Gastrocnemius medialis (tissue), 4 donors: ENCODE measurements around the gene SLC12A9. TPM values are rescaled to one million over a fixed set of nuclear protein-coding genes. Genes with fewer than 3 reads are reported as not detected.

ENCODE experiments used
- ATAC-seq, 2 donors: fragments of 150-250 bp; one replicate each; pipeline ENCODE4 v1.9.1; 2016
- DNase-seq, 2 donors: peaks; one replicate each; pipeline ENCODE4 v3.0.0-alpha.2; 2019
- H3K27ac ChIP-seq, 4 donors: fragments of 200-600 bp; sonication (generic); 1 replicate in 1 of 4; 2 replicates in 3 of 4; pipeline ENCODE4 v1.5.1; 2016 to 2018; ENCODE audit warnings: mild to moderate bottlenecking in 2 of 4, moderate library complexity in 1 of 4
- H3K27me3 ChIP-seq, 3 donors: fragments of 200-600 bp; sonication (generic) in 2 of 3; 1 replicate in 1 of 3; 2 replicates in 2 of 3; pipeline versions ENCODE4 v1.5.1 to v1.6.0; 2016 to 2019; ENCODE audit warnings: mild to moderate bottlenecking in 1 of 3, moderate library complexity in 1 of 3
- H3K36me3 ChIP-seq, 2 donors: fragments of 200-600 bp; sonication (generic) in 1 of 2; one replicate each; pipeline ENCODE4 v1.5.1; 2017 to 2018
- H3K4me1 ChIP-seq, 2 donors: fragments of 200-600 bp; sonication (generic) in 1 of 2; one replicate each; pipeline ENCODE4 v1.5.1; 2016 to 2017; ENCODE audit warnings: mild to moderate bottlenecking in 2 of 2
- H3K4me3 ChIP-seq, 4 donors: fragments of 200-600 bp; sonication (generic) in 3 of 4; 1 replicate in 1 of 4; 2 replicates in 3 of 4; pipeline ENCODE4 v1.5.1; 2016 to 2019; ENCODE audit warnings: mild to moderate bottlenecking in 2 of 4
- H3K9me3 ChIP-seq, 3 donors: fragments of 200-600 bp; sonication (generic) in 2 of 3; 1 replicate in 1 of 3; 2 replicates in 2 of 3; pipeline ENCODE4 v1.5.1; 2016 to 2019
- CTCF ChIP-seq, 5 experiments: fragments of 450-650 bp in 3 of 5; fragments of 200-600 bp in 2 of 5; sonication (generic) in 2 of 5; IDR thresholded peaks in 4 of 5; conservative IDR thresholded peaks in 1 of 5; 1 replicate in 4 of 5; 2 replicates in 1 of 5; pipeline ENCODE4 v1.5.1; 2016 to 2019; ENCODE audit warnings: antibody characterized with exemption in 5 of 5, mild to moderate bottlenecking in 3 of 5, moderate library complexity in 3 of 5
- POLR2A ChIP-seq, 2 donors: fragments of 450-650 bp; IDR thresholded peaks; one replicate each; pipeline ENCODE4 v1.6.1; 2017; ENCODE audit warnings: antibody characterized with exemption in 2 of 2, mild to moderate bottlenecking in 2 of 2, moderate library complexity in 2 of 2
- in situ Hi-C, 4 donors: fragments of 200-750 bp; cut with MboI; loops; one replicate each; pipeline versions ENCODE4 v1.15.0 to v1.8.0; 2017; ENCODE audit warnings: low sequenced_read_pairs in 4 of 4
- intact Hi-C: fragments of 100-400 bp; cut with DNase I; formaldehyde crosslinking; loops from one replicate; pipeline ENCODE4 v1.15.1; 2023; ENCODE audit warnings: low total_unique reads
- total RNA-seq, 4 donors: library from RNA; depleted of rRNA; stranded (reverse); fragments of >200 nt; gene quantifications; one replicate each; pipeline versions ENCODE4 v1.1.0 to v1.2.3, GENCODE V29; 2016

SLC12A9 gene
- total RNA-seq, 4 donors from 2014 or later, result 2.5 to 4.3 (median 3.8) TPM

DNA sequence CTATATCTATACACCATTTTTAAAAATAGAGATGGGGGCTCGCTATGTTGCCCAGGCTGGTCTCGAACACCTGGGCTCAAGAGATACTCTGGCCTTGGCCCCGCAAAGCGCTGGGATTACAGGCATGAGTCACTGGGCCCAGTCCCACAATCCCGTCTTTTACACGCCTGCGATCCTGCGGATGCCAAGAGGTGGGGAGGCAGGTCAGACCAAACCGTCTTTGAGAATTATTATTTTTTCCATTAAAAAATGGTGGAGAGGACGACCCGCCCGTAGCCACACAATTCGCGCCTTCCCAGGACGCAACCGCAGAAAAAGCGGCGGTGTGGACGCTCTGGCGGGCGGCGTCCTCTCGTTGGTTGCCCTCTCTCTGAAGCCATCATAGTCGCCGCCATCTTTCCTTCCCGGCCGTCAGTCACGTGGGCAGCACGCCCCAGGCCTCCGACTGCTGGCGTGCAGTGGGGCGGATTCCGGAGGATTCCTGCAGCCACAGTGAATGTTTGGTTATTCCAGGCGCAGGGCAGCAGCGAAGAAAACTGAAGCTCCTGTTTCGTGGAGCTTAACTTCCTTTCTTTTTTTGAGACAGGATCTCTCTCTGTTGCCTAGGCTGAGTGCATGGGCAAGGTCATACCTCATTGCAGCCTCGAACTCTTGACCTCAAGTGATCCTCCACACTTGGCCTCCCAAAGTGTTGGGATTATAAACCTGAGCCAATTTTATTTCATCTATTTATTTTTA lies 15.2 kb upstream of the SLC12A9 start:
- H3K9me3 ChIP-seq, result no peaks in the 10 kb centered on the region
- in situ Hi-C loops, result no loop called here
- intact Hi-C loops, result no loop called here
- peak; percentile 66 to 83 for DNase-seq
- no peaks in the 10 kb centered on the region for H3K27me3 ChIP-seq
- peak; percentile 92 to 98 for ATAC-seq
- TF ChIP-seq POLR2A (IDR thresholded peaks at IDR 0.05) (peak; percentile 13 to 42), CTCF (IDR thresholded peaks at IDR 0.05 in 4 of 5, conservative IDR thresholded peaks at IDR 0.05 in 1 of 5) (no peak)
- H3K36me3 ChIP-seq, result no peaks in the 10 kb centered on the region
- H3K4me1 ChIP-seq, result peaks cover 4 to 5% of the 10 kb centered on the region in 2 donors
- peak overlapping the region; percentile 58 to 62 (median 61) for H3K4me3 ChIP-seq
- peak overlapping the region; percentile 80 to 88 (median 82) for H3K27ac ChIP-seq

DNA sequence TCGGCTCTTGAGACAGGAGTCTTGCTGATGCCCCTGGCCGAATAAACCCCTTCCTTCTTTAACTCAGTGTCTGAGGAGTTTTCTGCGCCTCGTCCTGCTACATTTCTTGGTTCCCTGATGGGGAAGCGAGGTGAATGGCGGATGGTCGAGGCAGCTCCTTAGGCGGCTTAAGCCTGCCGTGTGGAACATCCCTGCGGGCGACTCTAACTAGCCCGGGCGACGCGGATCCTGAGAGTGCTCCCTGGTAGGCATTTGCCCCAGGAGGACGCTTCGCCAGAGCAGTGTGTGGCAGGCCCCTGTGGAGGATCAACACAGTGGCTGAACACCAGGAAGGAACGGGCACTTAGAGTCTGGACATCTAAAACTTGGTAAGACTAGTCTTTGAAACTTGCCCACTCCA lies 13.2 kb upstream of the SLC12A9 start:
- H3K9me3 ChIP-seq, result no peaks in the 10 kb centered on the region
- H3K4me1 ChIP-seq, result peaks cover 4 to 5% of the 10 kb centered on the region in 2 donors
- DNase-seq, result no peak
- H3K27ac ChIP-seq, result no peak overlapping the region
- intact Hi-C loops (no loop called here), in situ Hi-C loops (no loop called here)
- no peak overlapping the region for H3K4me3 ChIP-seq
- H3K36me3 ChIP-seq, result no peaks in the 10 kb centered on the region
- H3K27me3 ChIP-seq, result no peaks in the 10 kb centered on the region
- ATAC-seq, result no peak
- TF ChIP-seq CTCF (IDR thresholded peaks at IDR 0.05 in 4 of 5, conservative IDR thresholded peaks at IDR 0.05 in 1 of 5) (no peak), POLR2A (IDR thresholded peaks at IDR 0.05) (no peak)

GRCh38 chr7:100840470-100841100 lies 11.9 kb upstream of the SLC12A9 start:
- Histone ChIP-seq H3K9me3 (no peaks in the 10 kb centered on the region), H3K4me1 (peaks cover 4 to 5% of the 10 kb centered on the region in 2 donors), H3K4me3 (no peak overlapping the region), H3K27me3 (no peaks in the 10 kb centered on the region), H3K36me3 (no peaks in the 10 kb centered on the region), H3K27ac (no peak overlapping the region)
- ATAC-seq (no peak), DNase-seq (no peak)
- in situ Hi-C loops, result no loop called here
- TF ChIP-seq POLR2A (IDR thresholded peaks at IDR 0.05) (no peak), CTCF (IDR thresholded peaks at IDR 0.05 in 4 of 5, conservative IDR thresholded peaks at IDR 0.05 in 1 of 5) (no peak)
- intact Hi-C loops, result no loop called here

GRCh38 chr7:100847360-100847759 lies 5.2 kb upstream of the SLC12A9 start:
- TF ChIP-seq POLR2A (IDR thresholded peaks at IDR 0.05) (no peak), CTCF (IDR thresholded peaks at IDR 0.05 in 4 of 5, conservative IDR thresholded peaks at IDR 0.05 in 1 of 5) (no peak)

More at GRCh38 chr7:100847360-100847759, 5.2 kb upstream of the SLC12A9 start:
- no peak overlapping the region for H3K27ac ChIP-seq
- H3K27me3 ChIP-seq, result no peaks in the 10 kb centered on the region
- ATAC-seq (no peak), DNase-seq (no peak)
- no peaks in the 10 kb centered on the region for H3K36me3 ChIP-seq
- in situ Hi-C loops, result no loop called here
- intact Hi-C loops, result no loop called here
- no peaks in the 10 kb centered on the region for H3K9me3 ChIP-seq
- no peak overlapping the region for H3K4me3 ChIP-seq
- peaks cover 7% of the 10 kb centered on the region in 2 donors for H3K4me1 ChIP-seq
